Activated naive CD8-positive, alpha-beta T cell treated with anti-CD3 and anti-CD28 coated beads, Interleukin-2, amount 50 U/mL, for 16 hours (primary cell): ENCODE data around the gene SPTBN4.
"Not testable (repeated sequence)": the region's sequence is repeated elsewhere in the genome, so short reads cannot be mapped to it uniquely, and the experiment has no call there.

Source experiments
- DNase-seq: peaks from one replicate; pipeline ENCODE4 v3.0.0-alpha.2; 2020; ENCODE audit warnings: low read depth, low spot score

Gene SPTBN4

GRCh38 chr19:40585982-40586422 is 119.2 kb downstream of the SPTBN4 start:
- DNase-seq: no peak

GRCh38 chr19:40586611-40587010 is 119.8 kb downstream of the SPTBN4 start:
- no peak for DNase-seq

- no peak for DNase-seq
Observed at GRCh38 chr19:40588110-40588854, 121.5 kb downstream of the SPTBN4 start.

GRCh38 chr19:40588926-40589569 is 122.2 kb downstream of the SPTBN4 start:
- DNase-seq: no peak

- no peak for DNase-seq
Observed at GRCh38 chr19:40589591-40590429, 123.0 kb downstream of the SPTBN4 start.

GRCh38 chr19:40590464-40591265 is 123.9 kb downstream of the SPTBN4 start:
- no peak for DNase-seq

GRCh38 chr19:40591724-40592123 is 124.9 kb downstream of the SPTBN4 start:
- not testable (repeated sequence) for DNase-seq

DNA sequence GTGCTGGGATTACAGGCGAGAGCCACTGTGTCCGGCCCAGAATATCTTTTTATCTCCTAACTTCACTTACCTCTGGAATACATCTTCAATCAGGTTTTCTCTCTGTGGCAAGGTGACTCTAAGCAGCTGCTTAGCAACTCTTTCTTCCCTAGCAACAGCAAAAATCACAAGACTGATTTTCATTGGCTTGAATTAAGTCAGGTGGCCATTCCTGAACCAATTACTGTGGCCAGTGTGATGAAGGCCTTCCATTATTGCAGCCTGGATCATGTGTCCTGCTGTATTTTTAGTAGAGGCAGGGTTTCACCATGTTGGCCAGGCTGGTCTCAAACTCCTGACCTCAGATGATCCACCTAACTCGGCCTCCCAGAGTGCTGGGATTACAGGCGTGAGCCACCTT is 125.4 kb downstream of the SPTBN4 start:
- no peak for DNase-seq

DNA sequence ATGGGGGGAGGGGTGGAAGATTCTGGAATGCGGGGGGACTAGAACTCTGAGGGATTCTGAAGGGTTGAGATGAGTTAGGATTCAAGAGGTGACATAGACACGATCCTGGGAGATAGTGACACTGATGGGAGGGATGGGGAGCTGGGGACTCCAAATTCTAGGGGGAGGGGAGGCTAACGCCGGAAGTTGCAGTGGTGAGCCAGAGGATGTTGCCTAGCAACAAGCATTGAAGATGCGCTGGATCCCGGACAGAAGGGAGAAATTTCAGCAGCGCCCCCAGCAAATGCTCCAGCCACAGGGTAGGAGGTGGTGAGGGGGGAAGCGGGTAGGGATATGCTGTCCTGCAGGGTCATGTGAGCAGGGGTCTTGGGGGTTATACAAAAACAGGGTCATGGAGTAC is 127.5 kb downstream of the SPTBN4 start:
- DNase-seq: no peak

DNA sequence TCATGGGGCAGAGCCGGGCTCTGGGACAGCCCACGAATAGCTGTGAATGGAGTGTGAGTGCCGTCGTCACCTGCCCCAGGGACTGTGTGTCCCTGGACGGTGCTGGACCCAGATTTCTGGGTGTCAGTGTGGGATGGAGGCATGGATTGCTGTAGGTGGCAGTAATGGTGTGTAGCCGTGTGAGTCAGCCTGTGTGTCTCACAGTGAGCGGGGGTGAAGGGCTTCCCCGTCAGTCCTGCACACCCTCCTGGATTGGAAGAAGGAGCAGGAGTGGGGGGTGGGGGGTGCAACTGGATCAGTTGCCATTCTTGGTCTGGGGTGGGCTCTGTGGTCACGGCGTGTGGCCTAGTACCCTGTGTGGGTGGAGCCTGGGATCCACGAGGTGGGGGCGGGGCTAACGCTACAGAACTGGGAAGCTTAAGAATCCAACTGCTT is 127.9 kb downstream of the SPTBN4 start:
- no peak for DNase-seq

- DNase-seq: no peak
Observed at GRCh38 chr19:40596608-40597328, 130.0 kb downstream of the SPTBN4 start.

DNA sequence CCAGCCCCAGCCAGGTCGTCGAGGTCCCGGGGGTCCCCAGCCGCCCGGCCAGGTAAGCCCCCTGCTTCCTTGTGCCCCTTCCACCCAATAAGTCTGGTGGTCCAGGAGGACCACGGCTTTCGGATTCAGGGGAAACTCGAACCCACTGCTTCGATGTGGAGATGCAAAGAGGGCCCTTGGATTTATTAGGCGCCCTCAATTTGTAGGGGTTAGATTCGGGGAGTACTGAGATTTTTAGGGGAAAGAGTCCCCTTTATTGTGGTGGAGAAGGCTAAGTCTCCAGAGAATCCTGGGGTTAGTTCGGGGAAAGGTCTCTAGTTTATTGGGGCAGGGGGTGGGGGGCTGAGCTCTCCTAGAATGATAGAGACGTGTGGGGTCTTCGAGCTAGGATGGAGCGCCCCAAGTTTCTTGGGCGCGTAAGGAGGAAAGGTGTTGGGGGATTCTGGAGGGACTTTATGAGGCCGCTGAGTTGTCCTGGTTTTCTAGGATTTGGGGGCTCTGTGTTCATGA is 130.6 kb downstream of the SPTBN4 start:
- no peak for DNase-seq

DNA sequence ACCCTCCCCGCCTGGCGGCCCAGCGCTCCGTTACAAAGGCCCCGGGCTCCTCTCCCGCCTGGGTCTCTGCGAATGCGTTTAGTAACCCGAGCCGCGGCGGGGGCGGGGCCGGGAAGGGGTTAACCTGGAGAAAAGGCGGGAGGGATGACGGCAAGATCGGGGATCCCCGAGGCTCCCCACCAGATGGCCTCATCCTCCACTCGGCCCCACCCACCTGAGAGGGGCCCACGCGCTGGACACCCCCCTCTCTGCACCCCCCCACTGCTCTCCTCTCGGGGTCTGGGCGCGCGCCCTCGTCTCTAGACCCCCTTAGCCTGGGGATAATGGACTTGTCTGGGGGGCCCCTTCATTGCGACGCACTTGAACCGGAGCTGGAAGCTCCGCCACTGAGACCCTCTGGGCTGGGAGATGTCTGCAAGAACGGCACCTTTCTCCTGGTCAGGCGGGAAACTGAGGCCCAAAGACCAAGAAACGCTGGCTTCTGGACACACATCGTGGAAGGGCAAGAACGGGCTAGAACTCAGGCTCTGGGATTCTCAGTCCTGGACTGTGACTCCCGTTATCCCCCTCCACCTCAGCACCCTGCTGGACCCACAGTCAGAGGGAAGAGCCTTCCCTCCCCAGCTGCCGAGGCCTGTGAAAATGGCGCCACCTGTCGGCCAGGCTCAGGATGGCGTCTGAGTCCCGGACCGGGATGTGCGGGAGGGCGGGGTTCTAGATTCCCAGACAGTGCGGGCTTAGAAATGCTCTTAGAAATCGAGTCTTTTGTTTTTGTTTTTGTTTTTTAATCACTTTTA is 131.5 kb downstream of the SPTBN4 start:
- DNase-seq: peak; percentile 61

- DNase-seq: no peak
Observed at GRCh38 chr19:40598918-40599307, 132.1 kb downstream of the SPTBN4 start.

DNA sequence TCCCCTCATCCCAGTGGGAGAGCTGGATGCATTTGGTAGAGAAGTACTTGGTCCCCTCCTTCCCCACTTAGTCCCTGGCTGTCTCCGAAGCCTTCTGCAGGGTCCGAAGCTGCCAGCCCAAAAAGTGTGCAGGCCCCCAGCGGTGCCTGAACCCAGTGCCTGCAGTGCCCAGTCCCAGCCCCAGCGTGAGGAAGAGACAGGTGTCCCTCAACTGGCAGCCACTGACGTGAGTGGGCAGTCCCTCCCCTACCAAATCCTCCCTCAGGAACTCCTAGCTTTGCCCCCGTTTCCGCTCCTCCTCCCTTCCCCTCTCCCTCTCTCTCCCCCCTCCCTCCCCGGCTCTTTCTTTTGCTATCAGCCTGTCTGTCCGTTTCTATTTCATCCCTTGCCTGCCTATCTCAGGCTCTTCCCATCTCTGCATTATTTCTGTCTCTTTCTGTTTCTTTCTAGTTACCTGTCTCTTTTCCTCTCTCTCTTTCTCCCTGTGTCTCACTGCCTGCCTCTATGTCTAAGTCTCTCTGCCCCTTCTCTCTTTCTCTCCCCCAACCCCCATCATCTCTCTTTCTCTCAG is 132.6 kb downstream of the SPTBN4 start:
- no peak for DNase-seq

- DNase-seq: no peak
Observed at GRCh38 chr19:40599902-40600569, 133.2 kb downstream of the SPTBN4 start.

DNA sequence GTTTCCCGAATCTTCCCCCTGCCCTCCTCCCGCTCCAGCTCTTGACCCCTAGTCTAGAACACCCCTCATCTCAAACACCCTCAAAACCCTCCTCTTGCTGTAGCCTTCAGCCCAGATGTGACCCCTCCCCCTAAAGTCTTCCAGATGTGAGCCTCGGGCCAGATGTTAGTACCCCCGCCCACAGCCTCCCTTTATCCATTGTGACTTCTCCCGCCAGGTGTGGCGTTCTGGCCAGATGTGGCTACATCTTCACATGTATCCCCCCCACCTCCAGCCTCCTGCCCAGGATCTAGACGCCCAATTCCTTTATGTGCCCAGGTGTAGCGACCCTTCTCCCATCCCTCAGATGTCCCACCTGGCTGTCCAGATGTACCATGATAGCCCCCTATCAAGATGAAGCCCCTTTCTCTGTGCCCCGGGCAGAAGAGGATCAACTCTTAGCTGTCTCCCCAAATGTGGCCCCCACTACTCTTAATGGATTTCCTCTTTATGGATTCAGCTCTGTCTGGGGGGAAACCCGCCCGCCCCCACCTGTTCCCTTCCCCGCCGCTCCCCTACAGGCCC is 133.9 kb downstream of the SPTBN4 start:
- no peak for DNase-seq

- no peak for DNase-seq
Observed at GRCh38 chr19:40601134-40601974, 134.6 kb downstream of the SPTBN4 start, which contains the start of gene LTBP4. Gene LTBP4, plus strand, starts transcription at chr19:40601369. Its CDS starts 19 bp downstream, at chr19:40601388.
